ENCODE data around the gene SAPCD2.

SAPCD2 gene

GRCh38 chr9:137105814-137106661, 35.7 kb upstream of the SAPCD2 start:
- no peaks in the 10 kb centered on the region for H3K9me2 ChIP-seq (replicated peaks; ENCODE audit: insufficient read depth, low read length)
- H3K36me3 ChIP-seq (replicated peaks; ENCODE audit: insufficient read depth, low read length), result peaks cover 5% of the 10 kb centered on the region; the same call in 1 of the 2 replicates
- no peaks in the 10 kb centered on the region for H3K9me3 ChIP-seq (replicated peaks; ENCODE audit: insufficient read depth, low read length)
- no peak overlapping the region for H3K4me2 ChIP-seq (ENCODE audit: low read depth, low read length)
- H2AFZ ChIP-seq (ENCODE audit: low read length), result no peak overlapping the region
- H3K27ac ChIP-seq (ENCODE audit: low read length), result no peak overlapping the region
- H3K9ac ChIP-seq (ENCODE audit: low read length), result no peak overlapping the region
- H3K27me3 ChIP-seq (replicated peaks; ENCODE audit: insufficient read depth, low read length), result no peaks in the 10 kb centered on the region
- no peaks in the 10 kb centered on the region for H4K20me1 ChIP-seq (ENCODE audit: insufficient read depth, low read length)
- no peaks in the 10 kb centered on the region for H3K79me2 ChIP-seq (ENCODE audit: low read length)
- no peaks in the 10 kb centered on the region for H3K4me1 ChIP-seq (ENCODE audit: low read length)
- DNase-seq, result no peak
- no peaks in the 10 kb centered on the region for H3F3A ChIP-seq (ENCODE audit: insufficient read depth, low read length)
- no peak overlapping the region for H3K4me3 ChIP-seq (ENCODE audit: low read length)
- TF ChIP-seq EZH2 (optimal IDR thresholded peaks at IDR 0.05; ENCODE audit: low read depth, low read length) (no peak), EZH2phosphoT487 (IDR thresholded peaks at IDR 0.05; ENCODE audit: low read length) (no peak), CTCF (IDR thresholded peaks at IDR 0.05; ENCODE audit: low read length) (no peak)

- Histone ChIP-seq H3K4me1 (ENCODE audit: low read length) (no peaks in the 10 kb centered on the region), H3K4me3 (ENCODE audit: low read length) (no peak overlapping the region), H3K9ac (ENCODE audit: low read length) (no peak overlapping the region), H3K27me3 (replicated peaks; ENCODE audit: insufficient read depth, low read length) (no peaks in the 10 kb centered on the region), H3F3A (ENCODE audit: insufficient read depth, low read length) (no peaks in the 10 kb centered on the region), H3K4me2 (ENCODE audit: low read depth, low read length) (no peak overlapping the region), H3K27ac (ENCODE audit: low read length) (no peak overlapping the region), H3K9me2 (replicated peaks; ENCODE audit: insufficient read depth, low read length) (no peaks in the 10 kb centered on the region), H4K20me1 (ENCODE audit: insufficient read depth, low read length) (no peaks in the 10 kb centered on the region), H2AFZ (ENCODE audit: low read length) (no peak overlapping the region), H3K79me2 (ENCODE audit: low read length) (no peaks in the 10 kb centered on the region), H3K36me3 (replicated peaks; ENCODE audit: insufficient read depth, low read length) (peaks cover 5% of the 10 kb centered on the region; the same call in 1 of the 2 replicates), H3K9me3 (replicated peaks; ENCODE audit: insufficient read depth, low read length) (no peaks in the 10 kb centered on the region)
- no peak for TF ChIP-seq EZH2 (optimal IDR thresholded peaks at IDR 0.05; ENCODE audit: low read depth, low read length)
- TF ChIP-seq CTCF (IDR thresholded peaks at IDR 0.05; ENCODE audit: low read length), result no peak
- no peak for TF ChIP-seq EZH2phosphoT487 (IDR thresholded peaks at IDR 0.05; ENCODE audit: low read length)
- DNase-seq, result no peak
Observed at GRCh38 chr9:137103206-137103999, 33.0 kb upstream of the SAPCD2 start.

GRCh38 chr9:137099231-137099630, 28.9 kb upstream of the SAPCD2 start:
- H3K36me3 ChIP-seq (replicated peaks; ENCODE audit: insufficient read depth, low read length), result peaks cover 5% of the 10 kb centered on the region; the same call in 1 of the 2 replicates
- no peak for TF ChIP-seq EZH2phosphoT487 (IDR thresholded peaks at IDR 0.05; ENCODE audit: low read length)
- no peak for TF ChIP-seq EZH2 (optimal IDR thresholded peaks at IDR 0.05; ENCODE audit: low read depth, low read length)
- no peak for TF ChIP-seq CTCF (IDR thresholded peaks at IDR 0.05; ENCODE audit: low read length)

More at GRCh38 chr9:137099231-137099630, 28.9 kb upstream of the SAPCD2 start:
- Histone ChIP-seq H3K4me3 (ENCODE audit: low read length) (no peak overlapping the region), H4K20me1 (ENCODE audit: insufficient read depth, low read length) (no peaks in the 10 kb centered on the region), H3K27ac (ENCODE audit: low read length) (no peak overlapping the region), H2AFZ (ENCODE audit: low read length) (no peak overlapping the region), H3K4me1 (ENCODE audit: low read length) (peaks cover 8% of the 10 kb centered on the region), H3K9me2 (replicated peaks; ENCODE audit: insufficient read depth, low read length) (no peaks in the 10 kb centered on the region), H3K9me3 (replicated peaks; ENCODE audit: insufficient read depth, low read length) (no peaks in the 10 kb centered on the region), H3K79me2 (ENCODE audit: low read length) (no peaks in the 10 kb centered on the region), H3K4me2 (ENCODE audit: low read depth, low read length) (no peak overlapping the region), H3K9ac (ENCODE audit: low read length) (no peak overlapping the region), H3F3A (ENCODE audit: insufficient read depth, low read length) (peaks cover 12% of the 10 kb centered on the region), H3K27me3 (replicated peaks; ENCODE audit: insufficient read depth, low read length) (no peaks in the 10 kb centered on the region)
- no peak for DNase-seq

All from MM.1S (cell line).